Subcutaneous adipose tissue (tissue), 4 donors: ENCODE data around the gene CDK18. TPM values are rescaled to one million over a fixed set of nuclear protein-coding genes. Genes with fewer than 3 reads are reported as not detected.

ENCODE experiments used
- total RNA-seq, 4 donors: library from RNA; depleted of rRNA; stranded (reverse); fragments of >200 nt; gene quantifications; one replicate each; pipeline ENCODE4 v1.1.0, GENCODE V29; 2016
- TF ChIP-seq, protein P1 (sequence below): fragments of 450-650 bp; IDR thresholded peaks from one replicate; pipeline ENCODE4 v1.5.1; 2016; ENCODE audit warnings: low read depth, mild to moderate bottlenecking, control low read depth, antibody characterized with exemption, moderate library complexity

CDK18 gene
- total RNA-seq, 4 donors from 2014 or later = 1.6 to 7.8 (median 2.4) TPM

DNA sequence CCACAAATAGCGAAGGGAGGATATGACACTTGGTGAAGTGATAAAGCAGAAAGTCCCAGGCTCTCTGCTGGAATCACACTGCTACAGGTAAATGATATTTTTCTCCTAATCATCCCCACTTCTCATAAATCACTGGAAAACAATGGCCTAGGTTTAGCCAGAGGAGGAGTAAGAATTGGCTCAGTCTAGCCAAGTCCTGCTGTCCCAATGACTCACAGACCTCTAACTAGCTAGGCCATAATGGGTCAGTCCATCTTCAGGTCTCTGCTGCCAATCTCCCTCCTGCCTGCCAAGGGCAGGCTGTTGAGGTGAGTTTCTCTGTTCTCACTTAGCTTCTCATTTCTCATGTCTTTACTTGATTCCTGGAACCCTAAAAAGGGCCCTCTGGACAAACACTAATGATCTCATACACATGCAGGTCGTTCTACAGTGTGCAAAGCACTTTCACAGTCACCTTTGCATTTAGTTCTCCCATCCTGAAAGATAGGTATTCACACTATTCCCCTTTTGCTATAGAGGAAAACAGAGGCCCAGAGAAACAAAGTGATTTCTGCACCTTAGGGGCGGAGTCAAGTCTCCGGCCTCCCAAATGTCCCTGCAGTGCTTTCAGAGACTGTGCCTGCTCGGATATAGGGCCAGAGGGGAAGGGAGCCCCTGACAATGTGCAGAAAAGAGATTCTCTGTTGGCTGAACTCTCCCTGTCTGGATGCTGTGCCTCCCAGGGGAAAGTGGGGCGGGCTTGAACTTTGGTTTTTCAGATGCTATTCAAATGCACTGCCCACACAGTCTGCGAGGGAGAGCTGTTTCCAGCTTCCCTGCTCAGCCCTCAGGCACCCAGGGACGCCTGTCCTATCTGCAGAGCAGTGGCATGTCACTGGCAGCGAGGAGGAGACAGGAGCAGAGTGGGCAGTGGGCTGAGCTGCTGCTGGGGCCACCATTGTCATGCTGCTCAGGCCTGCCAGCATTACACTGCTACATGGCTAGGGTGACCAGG lies 3.9 kb upstream of the CDK18 start:
- TF ChIP-seq, protein P1, sequence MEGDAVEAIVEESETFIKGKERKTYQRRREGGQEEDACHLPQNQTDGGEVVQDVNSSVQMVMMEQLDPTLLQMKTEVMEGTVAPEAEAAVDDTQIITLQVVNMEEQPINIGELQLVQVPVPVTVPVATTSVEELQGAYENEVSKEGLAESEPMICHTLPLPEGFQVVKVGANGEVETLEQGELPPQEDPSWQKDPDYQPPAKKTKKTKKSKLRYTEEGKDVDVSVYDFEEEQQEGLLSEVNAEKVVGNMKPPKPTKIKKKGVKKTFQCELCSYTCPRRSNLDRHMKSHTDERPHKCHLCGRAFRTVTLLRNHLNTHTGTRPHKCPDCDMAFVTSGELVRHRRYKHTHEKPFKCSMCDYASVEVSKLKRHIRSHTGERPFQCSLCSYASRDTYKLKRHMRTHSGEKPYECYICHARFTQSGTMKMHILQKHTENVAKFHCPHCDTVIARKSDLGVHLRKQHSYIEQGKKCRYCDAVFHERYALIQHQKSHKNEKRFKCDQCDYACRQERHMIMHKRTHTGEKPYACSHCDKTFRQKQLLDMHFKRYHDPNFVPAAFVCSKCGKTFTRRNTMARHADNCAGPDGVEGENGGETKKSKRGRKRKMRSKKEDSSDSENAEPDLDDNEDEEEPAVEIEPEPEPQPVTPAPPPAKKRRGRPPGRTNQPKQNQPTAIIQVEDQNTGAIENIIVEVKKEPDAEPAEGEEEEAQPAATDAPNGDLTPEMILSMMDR = no peak

DNA sequence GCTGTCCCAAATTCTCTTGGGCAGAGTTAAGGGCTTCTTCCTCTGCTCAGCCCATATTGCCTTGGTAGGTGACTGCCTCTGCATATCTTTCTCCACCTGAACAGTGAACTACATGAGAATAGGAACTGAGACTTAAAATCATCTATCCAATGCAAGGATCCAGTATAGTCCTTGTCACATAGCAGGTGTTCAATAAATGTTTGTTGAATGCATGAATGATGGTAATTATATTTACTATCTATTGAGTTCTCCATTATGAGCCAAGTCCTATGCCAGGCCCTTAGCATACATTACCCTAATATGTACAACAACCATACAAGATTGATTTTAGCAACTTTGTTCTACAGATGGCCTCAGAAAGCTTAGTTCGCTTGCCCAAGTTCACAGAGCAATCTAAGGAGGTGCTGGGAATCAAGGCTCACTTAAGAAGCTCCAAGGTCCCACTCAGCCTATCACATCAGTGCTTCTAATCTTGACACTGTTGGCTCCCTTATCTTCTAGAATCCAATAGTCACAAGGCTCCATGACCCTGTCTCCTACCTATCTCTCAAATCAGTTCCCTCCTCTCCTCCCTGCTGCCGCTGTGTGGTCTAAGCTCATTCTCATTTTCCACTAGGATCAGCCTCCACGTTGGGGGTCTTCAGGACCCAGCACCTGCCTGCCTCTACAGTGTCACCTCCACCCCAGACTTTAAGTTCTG lies 2.2 kb upstream of the CDK18 start:
- TF ChIP-seq, protein P1 = no peak

DNA sequence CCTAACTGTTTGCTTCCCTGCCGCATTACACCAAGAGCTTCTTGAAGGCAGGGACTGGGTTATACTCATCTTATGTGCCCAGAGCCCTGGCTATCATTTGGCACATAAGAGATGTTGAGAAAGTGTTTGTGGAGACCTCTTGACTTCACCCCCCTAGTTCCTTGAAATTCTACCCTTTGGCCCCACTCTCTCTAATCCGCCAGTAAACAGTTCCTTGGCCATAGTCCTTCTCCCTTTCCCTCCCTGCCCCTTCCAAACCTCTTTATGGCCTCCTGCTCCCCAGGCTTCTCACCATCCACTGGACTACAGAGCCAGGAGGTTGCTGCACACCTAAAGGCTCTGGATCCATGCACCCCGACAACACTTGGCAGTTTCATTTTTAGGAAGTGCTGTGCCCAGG lies 1.5 kb upstream of the CDK18 start:
- TF ChIP-seq, protein P1 = no peak

DNA sequence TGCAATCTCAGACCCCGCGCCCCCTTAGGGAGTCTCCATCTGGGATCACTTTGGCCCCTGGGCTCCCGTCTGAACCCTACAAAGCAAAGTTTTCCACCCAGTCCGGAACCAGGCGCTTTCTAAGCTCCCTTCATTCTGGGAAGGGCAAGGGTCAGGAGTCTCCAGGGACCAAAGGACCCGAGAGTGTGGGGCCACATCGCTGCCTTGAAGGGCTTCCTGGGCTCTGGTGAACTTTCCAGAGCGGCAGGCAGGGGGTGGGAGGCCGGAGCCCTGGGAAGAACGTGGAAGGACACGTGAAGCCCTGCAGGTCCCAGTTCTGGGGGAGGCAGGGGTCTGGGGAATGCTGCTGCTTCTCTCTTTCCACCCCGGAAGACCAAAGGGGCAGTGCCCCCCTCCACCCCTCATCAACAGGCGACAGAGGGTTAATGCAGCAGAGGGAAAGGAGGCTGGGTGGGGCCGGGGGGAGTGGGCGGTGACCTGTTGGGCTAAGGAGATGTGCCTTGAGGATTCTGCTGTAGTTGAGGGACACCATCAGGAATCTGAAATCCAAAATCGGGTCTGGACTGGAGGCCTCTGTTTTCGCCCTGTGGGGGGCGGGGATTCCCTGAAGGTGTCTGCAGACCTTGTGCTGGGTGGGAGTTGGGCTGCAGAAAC lies 734 bp downstream of the CDK18 start:
- TF ChIP-seq, protein P1 = no peak

DNA sequence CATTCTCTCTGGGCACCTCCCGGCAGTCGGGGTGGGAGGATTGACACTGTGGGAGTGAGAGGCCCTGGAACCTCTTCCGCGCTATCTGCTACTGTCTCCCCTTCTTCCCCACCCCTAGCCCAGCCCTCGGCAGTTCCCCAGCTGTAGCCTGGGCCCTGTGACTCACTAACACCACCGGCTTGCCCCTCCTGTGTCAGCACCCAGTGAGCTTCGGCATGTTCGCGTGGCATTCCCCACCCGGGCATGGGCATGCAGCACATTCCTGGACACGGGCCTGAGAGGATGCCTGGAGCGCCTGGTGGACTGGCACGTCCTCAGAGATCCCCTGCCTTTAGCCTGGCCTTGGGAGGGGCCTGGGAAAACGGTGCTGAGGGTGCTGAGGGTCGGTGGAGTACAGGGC lies 1.3 kb downstream of the CDK18 start:
- TF ChIP-seq, protein P1 = no peak

DNA sequence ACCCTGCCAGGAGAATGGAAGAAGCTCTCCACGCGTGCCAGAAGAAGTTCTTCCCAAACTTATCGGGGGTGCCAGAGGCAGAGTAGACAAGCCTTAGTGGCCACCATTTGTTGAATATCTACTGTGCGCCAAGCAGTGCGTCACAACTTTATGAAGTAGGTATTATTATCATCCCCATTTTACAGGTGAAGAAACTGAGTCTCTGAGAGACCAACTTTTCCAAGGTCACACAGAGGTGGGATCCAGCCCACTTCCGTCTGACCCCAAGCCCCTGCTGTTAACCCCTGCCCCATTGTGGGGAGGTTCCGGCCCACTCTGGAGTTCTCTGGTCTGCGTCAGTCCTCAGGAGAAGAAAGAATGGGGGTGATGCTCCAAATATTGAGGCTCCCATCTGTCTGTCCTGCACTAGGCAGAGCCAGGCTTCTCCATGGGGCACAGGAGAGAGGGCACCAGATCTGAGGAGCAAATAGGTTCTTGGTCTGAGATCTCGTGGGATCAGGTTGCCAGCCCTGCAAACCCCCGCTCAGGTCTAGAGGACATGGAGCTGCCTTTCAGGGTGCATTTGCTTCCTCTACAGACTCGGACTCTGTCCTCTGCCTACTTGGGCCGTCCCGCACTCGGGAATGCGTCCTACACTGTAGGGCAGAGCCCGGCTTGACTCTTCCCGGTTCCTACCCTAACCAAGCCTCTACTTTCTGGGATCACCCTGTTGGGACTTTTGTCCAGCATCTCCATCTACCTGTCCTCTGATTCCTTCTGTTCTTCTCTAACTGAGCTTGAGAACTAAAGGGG lies 2.1 kb downstream of the CDK18 start:
- TF ChIP-seq, protein P1 = no peak
